Suprapubic skin (tissue), 4 donors: ENCODE data around the gene PHKG2.
A peak's percentile ranks its signal among the peaks of the same experiment; 100 is the strongest.

ENCODE experiments used
- CTCF ChIP-seq, 2 donors: fragments of 200-600 bp in 1 of 2; fragments of 450-650 bp in 1 of 2; sonication (generic) in 1 of 2; IDR thresholded peaks; one replicate each; pipeline ENCODE4 v1.5.1; 2016 to 2019; ENCODE audit warnings: antibody characterized with exemption in 2 of 2, mild to moderate bottlenecking in 1 of 2, moderate library complexity in 1 of 2
- EP300 ChIP-seq: sonication (generic); formaldehyde crosslinking; IDR thresholded peaks from one replicate; pipeline ENCODE4 v1.6.1; 2017; ENCODE audit warnings: antibody characterized with exemption
- POLR2A ChIP-seq, 2 donors: fragments of 450-650 bp; IDR thresholded peaks; one replicate each; pipeline ENCODE4 v1.6.1; 2017; ENCODE audit warnings: antibody characterized with exemption in 2 of 2, mild to moderate bottlenecking in 2 of 2, moderate library complexity in 2 of 2
- POLR2AphosphoS5 ChIP-seq, 3 donors: sonication (generic); formaldehyde crosslinking; IDR thresholded peaks; one replicate each; pipeline ENCODE4 v1.6.1; 2017; ENCODE audit warnings: antibody characterized with exemption in 3 of 3

GRCh38 chr16:30698816-30699614 is 49.2 kb upstream of the PHKG2 start, which contains the start of gene SRCAP:
- TF ChIP-seq POLR2A (IDR thresholded peaks at IDR 0.05), result peak in 1 of 2 donors; percentile 63
- TF ChIP-seq POLR2AphosphoS5 (IDR thresholded peaks at IDR 0.05), result peak; percentile 6 to 15 (median 14)
- no peak for TF ChIP-seq CTCF (IDR thresholded peaks at IDR 0.05)
- no peak for TF ChIP-seq EP300
